Measurements from ENCODE around the gene RIPPLY3.
"Not testable (repeated sequence)": the region's sequence is repeated elsewhere in the genome, so short reads cannot be mapped to it uniquely, and the experiment has no call there.

Gene RIPPLY3

GRCh38 chr21:37030864-37031263 is 24.4 kb downstream of the RIPPLY3 start:
- no peaks in the 10 kb centered on the region for H3K9me2 ChIP-seq (ENCODE audit: low read depth, low read length)
- no peak for TF ChIP-seq EZH2 (IDR thresholded peaks at IDR 0.05; ENCODE audit: borderline replicate concordance, low read length)
- no peak for TF ChIP-seq CTCF (IDR thresholded peaks at IDR 0.05; ENCODE audit: low read length)
- H3K4me2 ChIP-seq (ENCODE audit: low read length), result no peak overlapping the region
- no peaks in the 10 kb centered on the region for H3K4me1 ChIP-seq (ENCODE audit: insufficient read depth, low read length, severe bottlenecking)
- H3K9me3 ChIP-seq (ENCODE audit: low read length), result no peaks in the 10 kb centered on the region
- H3K36me3 ChIP-seq (ENCODE audit: insufficient read depth, low read length), result no peaks in the 10 kb centered on the region
- no peaks in the 10 kb centered on the region for H4K20me1 ChIP-seq (ENCODE audit: insufficient read depth, low read length)
- no peak overlapping the region for H2AFZ ChIP-seq (ENCODE audit: low read length)
- no peak overlapping the region for H3K27ac ChIP-seq (ENCODE audit: low read depth, low read length, poor library complexity, severe bottlenecking)
- no peak overlapping the region for H3K4me3 ChIP-seq (ENCODE audit: low read depth, low read length, poor library complexity, severe bottlenecking)
- no peak overlapping the region for H3K9ac ChIP-seq (ENCODE audit: low read length)
- no peaks in the 10 kb centered on the region for H3F3A ChIP-seq (ENCODE audit: insufficient read depth, low read length)
- no peaks in the 10 kb centered on the region for H3K27me3 ChIP-seq (ENCODE audit: insufficient read depth, low read length)
- no peaks in the 10 kb centered on the region for H3K79me2 ChIP-seq (ENCODE audit: insufficient read depth, low read length)

GRCh38 chr21:37032293-37032692 is 25.8 kb downstream of the RIPPLY3 start:
- H3K4me2 ChIP-seq (ENCODE audit: low read length), result no peak overlapping the region
- H3K4me3 ChIP-seq (ENCODE audit: low read depth, low read length, poor library complexity, severe bottlenecking), result no peak overlapping the region
- no peaks in the 10 kb centered on the region for H3K27me3 ChIP-seq (ENCODE audit: insufficient read depth, low read length)
- H3K4me1 ChIP-seq (ENCODE audit: insufficient read depth, low read length, severe bottlenecking), result no peaks in the 10 kb centered on the region
- no peak overlapping the region for H3K27ac ChIP-seq (ENCODE audit: low read depth, low read length, poor library complexity, severe bottlenecking)
- no peaks in the 10 kb centered on the region for H3K36me3 ChIP-seq (ENCODE audit: insufficient read depth, low read length)
- no peaks in the 10 kb centered on the region for H3K79me2 ChIP-seq (ENCODE audit: insufficient read depth, low read length)
- H3F3A ChIP-seq (ENCODE audit: insufficient read depth, low read length), result no peaks in the 10 kb centered on the region
- H3K9me3 ChIP-seq (ENCODE audit: low read length), result no peaks in the 10 kb centered on the region
- H2AFZ ChIP-seq (ENCODE audit: low read length), result no peak overlapping the region
- no peak overlapping the region for H3K9ac ChIP-seq (ENCODE audit: low read length)
- TF ChIP-seq CTCF (IDR thresholded peaks at IDR 0.05; ENCODE audit: low read length) (no peak), EZH2 (IDR thresholded peaks at IDR 0.05; ENCODE audit: borderline replicate concordance, low read length) (no peak)
- H4K20me1 ChIP-seq (ENCODE audit: insufficient read depth, low read length), result no peaks in the 10 kb centered on the region
- no peaks in the 10 kb centered on the region for H3K9me2 ChIP-seq (ENCODE audit: low read depth, low read length)

- H3K4me3 ChIP-seq (ENCODE audit: low read depth, low read length, poor library complexity, severe bottlenecking), result no peak overlapping the region
Observed at GRCh38 chr21:37032877-37033471, 26.5 kb downstream of the RIPPLY3 start.

GRCh38 chr21:37034394-37034793 is 27.9 kb downstream of the RIPPLY3 start:
- not testable (repeated sequence) for H3K9me3 ChIP-seq (ENCODE audit: low read length); H3K36me3 ChIP-seq (ENCODE audit: insufficient read depth, low read length); H3K4me2 ChIP-seq (ENCODE audit: low read length); H3F3A ChIP-seq (ENCODE audit: insufficient read depth, low read length); H3K4me1 ChIP-seq (ENCODE audit: insufficient read depth, low read length, severe bottlenecking); H3K9me2 ChIP-seq (ENCODE audit: low read depth, low read length); H3K27ac ChIP-seq (ENCODE audit: low read depth, low read length, poor library complexity, severe bottlenecking); H3K4me3 ChIP-seq (ENCODE audit: low read depth, low read length, poor library complexity, severe bottlenecking); H4K20me1 ChIP-seq (ENCODE audit: insufficient read depth, low read length); H3K27me3 ChIP-seq (ENCODE audit: insufficient read depth, low read length); H3K79me2 ChIP-seq (ENCODE audit: insufficient read depth, low read length); H2AFZ ChIP-seq (ENCODE audit: low read length); H3K9ac ChIP-seq (ENCODE audit: low read length)

More at GRCh38 chr21:37032877-37033471, 26.5 kb downstream of the RIPPLY3 start:
- no peaks in the 10 kb centered on the region for H3K4me1 ChIP-seq (ENCODE audit: insufficient read depth, low read length, severe bottlenecking)
- no peak overlapping the region for H3K4me2 ChIP-seq (ENCODE audit: low read length)
- TF ChIP-seq EZH2 (IDR thresholded peaks at IDR 0.05; ENCODE audit: borderline replicate concordance, low read length), result no peak
- H3K9ac ChIP-seq (ENCODE audit: low read length), result no peak overlapping the region
- no peak overlapping the region for H3K27ac ChIP-seq (ENCODE audit: low read depth, low read length, poor library complexity, severe bottlenecking)
- no peaks in the 10 kb centered on the region for H3K27me3 ChIP-seq (ENCODE audit: insufficient read depth, low read length)
- no peaks in the 10 kb centered on the region for H3K9me3 ChIP-seq (ENCODE audit: low read length)
- H3F3A ChIP-seq (ENCODE audit: insufficient read depth, low read length), result no peaks in the 10 kb centered on the region
- H3K36me3 ChIP-seq (ENCODE audit: insufficient read depth, low read length), result no peaks in the 10 kb centered on the region
- no peaks in the 10 kb centered on the region for H3K9me2 ChIP-seq (ENCODE audit: low read depth, low read length)
- no peak overlapping the region for H2AFZ ChIP-seq (ENCODE audit: low read length)
- H4K20me1 ChIP-seq (ENCODE audit: insufficient read depth, low read length), result no peaks in the 10 kb centered on the region
- no peaks in the 10 kb centered on the region for H3K79me2 ChIP-seq (ENCODE audit: insufficient read depth, low read length)
